Prostate gland (tissue), 2 donors: ENCODE results near the gene EFNB3.

ENCODE experiments used
- CTCF ChIP-seq, 4 experiments: fragments of 200-600 bp in 2 of 4; fragments of 450-650 bp in 2 of 4; sonication (generic) in 2 of 4; IDR thresholded peaks; 1 replicate in 3 of 4; 2 replicates in 1 of 4; pipeline ENCODE4 v1.5.1; 2016 to 2019; ENCODE audit warnings: antibody characterized with exemption in 4 of 4, mild to moderate bottlenecking in 2 of 4, moderate library complexity in 2 of 4
- POLR2AphosphoS5 ChIP-seq: sonication (generic); formaldehyde crosslinking; IDR thresholded peaks from one replicate; pipeline ENCODE4 v1.6.1; 2017; ENCODE audit warnings: antibody characterized with exemption

GRCh38 chr17:7688808-7689316 lies 16.1 kb upstream of the EFNB3 start:
- TF ChIP-seq CTCF (IDR thresholded peaks at IDR 0.05), result no peak
- TF ChIP-seq POLR2AphosphoS5, result no peak
